OCI-LY1 (cell line): ENCODE measurements around the gene HLA-A.
"Not testable (repeated sequence)": the region's sequence is repeated elsewhere in the genome, so short reads cannot be mapped to it uniquely, and the experiment has no call there.

ENCODE experiments used
- EZH2 ChIP-seq: fragments of 200-600 bp; sonication (generic), shearing (Covaris generic); IDR thresholded peaks from 2 replicates; pipeline ENCODE4 v1.8.0; 2017; ENCODE audit warnings: borderline replicate concordance, mixed run types, mild to moderate bottlenecking, antibody characterized with exemption, low read length, moderate library complexity, mixed read lengths
- TF ChIP-seq, protein P1 (sequence below): fragments of 200-600 bp; sonication (generic), shearing (Covaris generic); IDR thresholded peaks from 2 replicates; pipeline ENCODE4 v1.5.1; 2017; ENCODE audit warnings: mild to moderate bottlenecking, antibody characterized with exemption, low read length, moderate library complexity, mixed read lengths

- TF ChIP-seq, protein P1, sequence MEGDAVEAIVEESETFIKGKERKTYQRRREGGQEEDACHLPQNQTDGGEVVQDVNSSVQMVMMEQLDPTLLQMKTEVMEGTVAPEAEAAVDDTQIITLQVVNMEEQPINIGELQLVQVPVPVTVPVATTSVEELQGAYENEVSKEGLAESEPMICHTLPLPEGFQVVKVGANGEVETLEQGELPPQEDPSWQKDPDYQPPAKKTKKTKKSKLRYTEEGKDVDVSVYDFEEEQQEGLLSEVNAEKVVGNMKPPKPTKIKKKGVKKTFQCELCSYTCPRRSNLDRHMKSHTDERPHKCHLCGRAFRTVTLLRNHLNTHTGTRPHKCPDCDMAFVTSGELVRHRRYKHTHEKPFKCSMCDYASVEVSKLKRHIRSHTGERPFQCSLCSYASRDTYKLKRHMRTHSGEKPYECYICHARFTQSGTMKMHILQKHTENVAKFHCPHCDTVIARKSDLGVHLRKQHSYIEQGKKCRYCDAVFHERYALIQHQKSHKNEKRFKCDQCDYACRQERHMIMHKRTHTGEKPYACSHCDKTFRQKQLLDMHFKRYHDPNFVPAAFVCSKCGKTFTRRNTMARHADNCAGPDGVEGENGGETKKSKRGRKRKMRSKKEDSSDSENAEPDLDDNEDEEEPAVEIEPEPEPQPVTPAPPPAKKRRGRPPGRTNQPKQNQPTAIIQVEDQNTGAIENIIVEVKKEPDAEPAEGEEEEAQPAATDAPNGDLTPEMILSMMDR: not testable (repeated sequence)
- not testable (repeated sequence) for TF ChIP-seq EZH2
Observed at GRCh38 chr6:29980013-29980412, 37.7 kb downstream of the HLA-A start.
